A673 (cell line): ENCODE results near the gene TRRAP. TPM values are rescaled to one million over a fixed set of nuclear protein-coding genes. Genes with fewer than 3 reads are reported as not detected.

Experiments used
- BruUV-seq: library from RNA; stranded (reverse); fragments of 400-500 nt; replicated peaks from 2 replicates; lab custom pipeline; 2021; lab: Mats Ljungman, UMichigan
- CTCF ChIA-PET: fragments of 300-600 bp; sonication (Branson Sonifier 250); formaldehyde crosslinking; loops from one replicate; lab custom pipeline; 2022; ENCODE audit warnings: antibody characterized with exemption; lab: Charles Lee
- POLR2A ChIA-PET: fragments of 300-600 bp; sonication (Branson Sonifier 250); formaldehyde crosslinking; loops from one replicate; lab custom pipeline; 2022; ENCODE audit warnings: antibody characterized with exemption; ENCODE audit not compliant: low non-redundant PET; lab: Charles Lee
- DNase-seq: peaks from one replicate; pipeline ENCODE4 v3.0.0-alpha.2; 2015; ENCODE audit warnings: low spot score
- H3K27ac ChIP-seq: fragments of 200-600 bp; sonication (generic); 2 replicates; pipeline ENCODE4 v1.5.1; 2016; ENCODE audit warnings: mixed run types, low read depth, mild to moderate bottlenecking, mixed read lengths, antibody characterized with exemption, low read length; ENCODE audit not compliant: poor library complexity, severe bottlenecking
- H3K27me3 ChIP-seq: fragments of 200-600 bp; sonication (generic); replicated peaks from 2 replicates; pipeline ENCODE4 v1.6.1; 2017; ENCODE audit warnings: mixed run types, low read depth, mild to moderate bottlenecking, mixed read lengths, antibody characterized with exemption, low read length; ENCODE audit not compliant: insufficient read depth, poor library complexity
- H3K36me3 ChIP-seq: fragments of 200-600 bp; sonication (generic); 2 replicates; pipeline ENCODE4 v1.6.1; 2016; ENCODE audit warnings: mixed run types, mild to moderate bottlenecking, mixed read lengths, antibody characterized with exemption, low read length; ENCODE audit not compliant: insufficient read depth, poor library complexity, severe bottlenecking
- H3K4me1 ChIP-seq: fragments of 200-600 bp; sonication (generic); 2 replicates; pipeline ENCODE4 v1.6.1; 2017; ENCODE audit warnings: mixed run types, mild to moderate bottlenecking, mixed read lengths, antibody characterized with exemption, low read length; ENCODE audit not compliant: insufficient read depth, poor library complexity, severe bottlenecking
- H3K4me3 ChIP-seq: fragments of 200-600 bp; sonication (generic); 2 replicates; pipeline ENCODE4 v1.5.1; 2016; ENCODE audit warnings: low read depth, mixed run types, mild to moderate bottlenecking, mixed read lengths, low read length; ENCODE audit not compliant: poor library complexity, severe bottlenecking
- H3K9me3 ChIP-seq: fragments of 200-600 bp; sonication (generic); 2 replicates; pipeline ENCODE4 v1.6.1; 2016; ENCODE audit warnings: mixed run types, low read depth, mild to moderate bottlenecking, mixed read lengths, antibody characterized with exemption, low read length; ENCODE audit not compliant: poor library complexity, severe bottlenecking
- CTCF ChIP-seq: fragments of 300-800, 200-600 bp; sonication (generic); conservative IDR thresholded peaks from 2 replicates; pipeline ENCODE4 v1.5.1; 2017; ENCODE audit warnings: low read depth, mild to moderate bottlenecking, antibody characterized with exemption, low read length, moderate library complexity, mixed read lengths
- EZH2 ChIP-seq: fragments of 200-600 bp; sonication (generic); IDR thresholded peaks from 2 replicates; pipeline ENCODE4 v1.6.1; 2017; ENCODE audit warnings: borderline replicate concordance, low read depth, mild to moderate bottlenecking, mixed read lengths, antibody characterized with exemption, low read length; ENCODE audit not compliant: poor library complexity, severe bottlenecking
- intact Hi-C: fragments of 100-400 bp; cut with micrococcal nuclease; formaldehyde crosslinking; loops from one replicate; pipeline ENCODE4 v1.10.0; 2022; ENCODE audit not compliant: unreplicated experiment
- total RNA-seq: library from RNA; stranded (reverse); gene quantifications from 2 replicates; pipeline ENCODE4 v1.2.3, GENCODE V29; 2021

The TRRAP gene
- total RNA-seq, 1 experiment from 2014 or later, result 50.2 TPM

- POLR2A ChIA-PET, result no interaction called here
- BruUV-seq, result no TSS peak
- CTCF ChIA-PET, result no interaction called here
These were observed 122.0 kb downstream of the TRRAP start for GRCh38 chr7:99000196-99000903.

DNA sequence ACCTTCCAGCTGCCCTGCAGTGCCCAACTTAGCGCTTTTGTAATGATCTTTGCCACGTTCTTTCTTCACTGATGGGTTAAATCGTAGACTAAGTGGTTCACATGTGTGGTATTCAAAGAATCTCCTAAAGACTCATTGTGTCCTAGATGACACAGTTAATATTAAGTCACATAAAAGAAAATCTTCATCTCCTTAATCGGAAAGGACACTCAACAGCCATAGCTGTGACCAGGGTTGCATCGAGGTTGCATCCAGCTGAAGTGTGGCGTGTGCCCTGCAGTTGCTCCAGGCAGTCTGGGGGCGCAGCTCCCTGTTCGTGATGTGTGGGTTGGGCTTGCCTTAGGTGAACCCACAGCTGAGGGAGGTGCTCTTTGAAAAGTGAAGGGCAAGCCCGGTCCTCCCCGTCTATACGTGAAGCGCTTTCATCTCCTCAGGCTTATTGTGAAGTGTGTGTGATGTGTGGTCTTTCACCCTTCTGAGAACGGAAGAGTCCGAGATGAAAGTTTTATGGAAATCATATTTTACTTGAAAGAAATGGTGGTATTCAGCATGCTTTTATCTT, 122.7 kb downstream of the TRRAP start:
- H3K4me1 ChIP-seq, result no peaks in the 10 kb centered on the region
- no peaks in the 10 kb centered on the region for H3K27me3 ChIP-seq
- H3K4me3 ChIP-seq, result no peak overlapping the region
- H3K9me3 ChIP-seq, result no peaks in the 10 kb centered on the region
- CTCF ChIA-PET, result no interaction called here
- H3K36me3 ChIP-seq, result peaks cover 30% of the 10 kb centered on the region
- no peak overlapping the region for H3K27ac ChIP-seq
- DNase-seq, result no peak
- no TSS peak for BruUV-seq
- POLR2A ChIA-PET, result no interaction called here
- intact Hi-C loops, result no loop called here
- TF ChIP-seq CTCF (no peak), EZH2 (no peak)

More at GRCh38 chr7:99000196-99000903, 122.0 kb downstream of the TRRAP start:
- Histone ChIP-seq H3K36me3 (peaks cover 24% of the 10 kb centered on the region), H3K27me3 (no peaks in the 10 kb centered on the region), H3K27ac (no peak overlapping the region), H3K4me1 (no peaks in the 10 kb centered on the region), H3K4me3 (no peak overlapping the region), H3K9me3 (no peaks in the 10 kb centered on the region)
- no peak for TF ChIP-seq CTCF
- TF ChIP-seq EZH2, result no peak
- no peak for DNase-seq
- intact Hi-C loops, result no loop called here

DNA sequence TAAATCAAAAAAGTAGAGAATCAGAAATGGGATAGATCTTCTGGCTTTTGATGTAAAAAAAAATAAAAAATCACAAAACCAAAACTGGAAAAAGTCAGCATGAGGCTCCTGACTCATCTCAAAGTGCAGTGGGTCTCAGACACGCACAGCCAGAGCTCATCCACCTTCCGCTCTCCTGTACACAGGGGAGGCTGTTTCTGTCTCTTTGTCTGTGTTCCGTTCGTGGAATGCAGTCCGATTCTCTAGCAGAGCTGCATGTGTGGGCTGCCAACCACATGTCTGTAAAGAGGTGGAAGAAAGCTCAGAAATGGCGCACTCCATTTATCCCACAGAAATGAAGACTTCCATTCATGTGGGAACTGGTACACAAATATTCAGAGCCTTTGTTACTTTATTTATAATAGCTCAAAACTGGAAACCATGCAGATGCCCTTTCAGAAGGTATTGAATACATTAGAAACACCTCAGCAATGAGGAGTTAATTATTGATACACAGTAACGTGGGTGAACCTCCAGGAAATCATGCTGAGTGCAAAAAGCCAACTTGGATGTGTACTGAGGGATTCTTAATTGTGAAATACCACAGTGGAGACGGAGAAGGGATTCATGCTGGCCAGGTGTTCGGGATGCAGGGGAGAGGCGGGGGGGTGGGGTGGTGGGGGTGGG, 123.3 kb downstream of the TRRAP start:
- Histone ChIP-seq H3K36me3 (peaks cover 31% of the 10 kb centered on the region), H3K27ac (no peak overlapping the region), H3K27me3 (no peaks in the 10 kb centered on the region), H3K9me3 (no peaks in the 10 kb centered on the region), H3K4me1 (no peaks in the 10 kb centered on the region), H3K4me3 (no peak overlapping the region)
- no peak for DNase-seq
- no TSS peak for BruUV-seq
- no peak for TF ChIP-seq EZH2
- TF ChIP-seq CTCF, result no peak
- ChIA-PET CTCF (no interaction called here), POLR2A (no interaction called here)
- intact Hi-C loops, result no loop called here
